ENCODE results near the gene CELA3A.

Gene CELA3A

DNA sequence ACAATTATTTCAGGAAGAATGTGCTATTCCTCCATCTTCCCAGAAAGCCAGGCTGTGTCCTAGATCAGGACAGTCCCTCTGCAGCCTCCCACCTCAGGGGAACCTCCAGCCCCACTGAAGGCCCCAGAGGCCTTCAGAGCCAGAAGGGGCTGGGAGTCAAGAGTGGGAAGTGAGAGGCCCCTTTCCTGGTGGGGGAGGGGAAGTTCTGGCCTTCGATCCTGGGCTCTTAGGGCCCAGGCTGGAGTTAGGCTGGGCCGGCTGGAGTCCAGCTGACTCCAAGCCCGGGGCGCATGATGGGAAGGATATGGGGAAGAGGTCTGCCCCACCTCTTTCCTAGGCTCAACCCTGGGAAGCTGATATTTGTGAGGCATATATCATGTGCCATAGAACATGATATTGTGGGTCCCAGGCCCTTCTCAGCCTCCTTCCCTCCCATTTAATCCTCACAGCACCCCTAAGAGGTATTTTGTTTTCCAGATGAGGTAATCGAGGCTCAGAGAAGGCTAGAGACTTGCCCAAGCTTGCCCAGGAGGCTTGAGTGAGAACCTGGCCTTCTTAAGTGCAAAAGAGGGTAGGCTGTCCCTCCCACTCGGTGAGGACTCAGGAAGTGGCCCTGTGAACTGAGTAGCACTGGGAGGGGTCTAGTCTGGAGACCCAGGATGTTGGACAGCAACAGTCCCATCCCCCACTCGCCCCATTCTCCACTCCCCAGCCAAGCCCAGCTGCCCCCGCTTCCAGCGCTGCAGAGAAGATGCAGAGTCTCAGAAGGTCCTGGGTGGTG lies 45.8 kb upstream of the CELA3A start:
- Histone ChIP-seq H3K27me3 (ENCODE audit: insufficient read depth, low read length, poor library complexity, severe bottlenecking) (no peaks in the 10 kb centered on the region), H4K20me1 (ENCODE audit: insufficient read depth, low read length, poor library complexity, severe bottlenecking) (no peaks in the 10 kb centered on the region), H3K36me3 (ENCODE audit: insufficient read depth, low read length) (no peaks in the 10 kb centered on the region), H3F3A (ENCODE audit: low read depth) (no peaks in the 10 kb centered on the region), H3K4me1 (ENCODE audit: insufficient read depth, low read length, poor library complexity, severe bottlenecking) (peaks cover 11% of the 10 kb centered on the region), H3K79me2 (ENCODE audit: insufficient read depth, low read length) (no peaks in the 10 kb centered on the region), H2AFZ (ENCODE audit: low read length) (peak overlapping the region; percentile 15; the same call in 1 of the 2 replicates), H3K9ac (ENCODE audit: low read depth, low read length, poor library complexity, severe bottlenecking) (peak overlapping the region; percentile 63), H3K9me3 (ENCODE audit: insufficient read depth, low read depth, low read length) (no peaks in the 10 kb centered on the region), H3K4me2 (ENCODE audit: low read depth, low read length, poor library complexity, severe bottlenecking) (peak overlapping the region; percentile 20), H3K9me2 (replicated peaks; ENCODE audit: low read depth, low read length) (no peaks in the 10 kb centered on the region), H3K4me3 (ENCODE audit: low read length, poor library complexity, severe bottlenecking) (no peak overlapping the region)
- no peak for TF ChIP-seq EZH2phosphoT487 (IDR thresholded peaks at IDR 0.05; ENCODE audit: borderline replicate concordance)
- TF ChIP-seq, protein P1, sequence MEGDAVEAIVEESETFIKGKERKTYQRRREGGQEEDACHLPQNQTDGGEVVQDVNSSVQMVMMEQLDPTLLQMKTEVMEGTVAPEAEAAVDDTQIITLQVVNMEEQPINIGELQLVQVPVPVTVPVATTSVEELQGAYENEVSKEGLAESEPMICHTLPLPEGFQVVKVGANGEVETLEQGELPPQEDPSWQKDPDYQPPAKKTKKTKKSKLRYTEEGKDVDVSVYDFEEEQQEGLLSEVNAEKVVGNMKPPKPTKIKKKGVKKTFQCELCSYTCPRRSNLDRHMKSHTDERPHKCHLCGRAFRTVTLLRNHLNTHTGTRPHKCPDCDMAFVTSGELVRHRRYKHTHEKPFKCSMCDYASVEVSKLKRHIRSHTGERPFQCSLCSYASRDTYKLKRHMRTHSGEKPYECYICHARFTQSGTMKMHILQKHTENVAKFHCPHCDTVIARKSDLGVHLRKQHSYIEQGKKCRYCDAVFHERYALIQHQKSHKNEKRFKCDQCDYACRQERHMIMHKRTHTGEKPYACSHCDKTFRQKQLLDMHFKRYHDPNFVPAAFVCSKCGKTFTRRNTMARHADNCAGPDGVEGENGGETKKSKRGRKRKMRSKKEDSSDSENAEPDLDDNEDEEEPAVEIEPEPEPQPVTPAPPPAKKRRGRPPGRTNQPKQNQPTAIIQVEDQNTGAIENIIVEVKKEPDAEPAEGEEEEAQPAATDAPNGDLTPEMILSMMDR (conservative IDR thresholded peaks at IDR 0.05; ENCODE audit: low read length): no peak

DNA sequence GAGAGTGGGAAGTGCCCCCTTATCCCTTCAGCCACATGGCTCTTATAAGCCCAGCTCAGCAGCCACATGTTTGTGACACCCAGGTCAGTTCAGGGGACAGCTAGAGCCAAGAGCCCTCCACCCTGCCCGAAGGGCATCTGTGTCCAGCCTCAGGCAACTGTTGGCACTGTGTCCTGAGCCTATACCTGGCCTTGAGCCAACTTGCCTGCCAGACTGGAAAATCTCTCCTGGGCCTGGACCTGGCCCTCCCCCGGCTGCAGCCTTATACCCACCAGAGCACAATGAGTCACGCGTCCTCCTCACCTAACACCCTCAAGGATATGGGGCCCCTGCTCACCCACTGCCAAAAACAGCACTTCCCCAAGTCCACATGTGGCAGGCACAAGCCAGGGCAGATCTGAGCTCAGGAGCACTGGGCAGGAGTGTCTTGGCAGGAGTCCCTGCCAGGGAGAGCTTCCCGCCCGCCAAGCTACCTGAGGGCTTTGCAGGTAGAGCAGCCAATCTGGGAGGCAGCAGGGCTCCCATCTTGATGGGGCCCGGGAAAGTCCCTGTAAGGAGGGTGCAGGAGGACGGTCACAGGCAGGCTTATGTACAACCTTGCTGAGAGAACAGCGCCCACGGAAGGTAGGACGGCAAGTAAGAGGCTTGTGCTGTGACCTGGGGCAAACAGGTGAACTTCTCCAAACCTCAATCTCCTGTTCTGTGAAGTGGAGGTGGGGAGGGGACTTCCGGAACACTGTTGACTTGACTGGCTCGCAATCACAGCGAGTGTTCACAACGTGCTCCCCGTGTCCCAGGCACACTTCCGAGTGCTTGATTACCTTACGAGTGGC lies 44.5 kb upstream of the CELA3A start:
- Histone ChIP-seq H2AFZ (ENCODE audit: low read length) (no peak overlapping the region), H3K36me3 (ENCODE audit: insufficient read depth, low read length) (no peaks in the 10 kb centered on the region), H3K4me1 (ENCODE audit: insufficient read depth, low read length, poor library complexity, severe bottlenecking) (peaks cover 11% of the 10 kb centered on the region), H3K9me3 (ENCODE audit: insufficient read depth, low read depth, low read length) (no peaks in the 10 kb centered on the region), H3K4me2 (ENCODE audit: low read depth, low read length, poor library complexity, severe bottlenecking) (no peak overlapping the region), H3K79me2 (ENCODE audit: insufficient read depth, low read length) (no peaks in the 10 kb centered on the region), H3K27me3 (ENCODE audit: insufficient read depth, low read length, poor library complexity, severe bottlenecking) (no peaks in the 10 kb centered on the region), H4K20me1 (ENCODE audit: insufficient read depth, low read length, poor library complexity, severe bottlenecking) (no peaks in the 10 kb centered on the region), H3K4me3 (ENCODE audit: low read length, poor library complexity, severe bottlenecking) (no peak overlapping the region), H3K9me2 (replicated peaks; ENCODE audit: low read depth, low read length) (no peaks in the 10 kb centered on the region), H3F3A (ENCODE audit: low read depth) (no peaks in the 10 kb centered on the region), H3K9ac (ENCODE audit: low read depth, low read length, poor library complexity, severe bottlenecking) (no peak overlapping the region)
- no peak for TF ChIP-seq EZH2phosphoT487 (IDR thresholded peaks at IDR 0.05; ENCODE audit: borderline replicate concordance)
- TF ChIP-seq, protein P1 (conservative IDR thresholded peaks at IDR 0.05; ENCODE audit: low read length): no peak

DNA sequence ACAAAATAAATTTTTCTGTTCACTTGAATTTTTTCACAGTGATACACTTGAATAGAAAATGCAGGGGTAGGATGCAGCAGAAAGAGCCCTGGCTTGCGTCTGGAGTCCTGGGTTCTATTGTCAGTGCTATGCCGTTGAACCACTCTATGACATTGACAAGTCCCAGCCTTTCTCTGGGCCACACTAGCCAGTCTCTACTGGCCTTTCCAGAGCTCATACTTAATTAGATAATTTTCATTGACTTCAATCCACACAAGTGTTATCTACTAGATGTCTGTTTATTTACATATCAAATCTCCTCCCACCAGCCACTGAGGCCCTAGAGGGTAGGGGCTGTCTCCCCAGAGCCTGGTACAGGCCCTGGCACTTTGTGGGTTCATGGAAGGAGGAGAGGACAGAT lies 40.1 kb upstream of the CELA3A start:
- no peaks in the 10 kb centered on the region for H4K20me1 ChIP-seq (ENCODE audit: insufficient read depth, low read length, poor library complexity, severe bottlenecking)
- no peak overlapping the region for H3K4me3 ChIP-seq (ENCODE audit: low read length, poor library complexity, severe bottlenecking)
- H3K4me1 ChIP-seq (ENCODE audit: insufficient read depth, low read length, poor library complexity, severe bottlenecking): peaks cover 1% of the 10 kb centered on the region
- H3F3A ChIP-seq (ENCODE audit: low read depth): no peaks in the 10 kb centered on the region
- no peaks in the 10 kb centered on the region for H3K9me2 ChIP-seq (replicated peaks; ENCODE audit: low read depth, low read length)
- no peak overlapping the region for H2AFZ ChIP-seq (ENCODE audit: low read length)
- no peak overlapping the region for H3K4me2 ChIP-seq (ENCODE audit: low read depth, low read length, poor library complexity, severe bottlenecking)
- H3K9ac ChIP-seq (ENCODE audit: low read depth, low read length, poor library complexity, severe bottlenecking): no peak overlapping the region
- TF ChIP-seq, protein P1 (conservative IDR thresholded peaks at IDR 0.05; ENCODE audit: low read length): no peak
- TF ChIP-seq EZH2phosphoT487 (IDR thresholded peaks at IDR 0.05; ENCODE audit: borderline replicate concordance): no peak
- H3K9me3 ChIP-seq (ENCODE audit: insufficient read depth, low read depth, low read length): no peaks in the 10 kb centered on the region
- no peaks in the 10 kb centered on the region for H3K27me3 ChIP-seq (ENCODE audit: insufficient read depth, low read length, poor library complexity, severe bottlenecking)
- H3K79me2 ChIP-seq (ENCODE audit: insufficient read depth, low read length): no peaks in the 10 kb centered on the region
- no peaks in the 10 kb centered on the region for H3K36me3 ChIP-seq (ENCODE audit: insufficient read depth, low read length)

Data from Loucy (cell line).